ENCODE measurements around the gene PUM1.
A peak's percentile ranks its signal among the peaks of the same experiment; 100 is the strongest.
"Not testable (repeated sequence)": the region's sequence is repeated elsewhere in the genome, so short reads cannot be mapped to it uniquely, and the experiment has no call there.

The PUM1 gene

DNA sequence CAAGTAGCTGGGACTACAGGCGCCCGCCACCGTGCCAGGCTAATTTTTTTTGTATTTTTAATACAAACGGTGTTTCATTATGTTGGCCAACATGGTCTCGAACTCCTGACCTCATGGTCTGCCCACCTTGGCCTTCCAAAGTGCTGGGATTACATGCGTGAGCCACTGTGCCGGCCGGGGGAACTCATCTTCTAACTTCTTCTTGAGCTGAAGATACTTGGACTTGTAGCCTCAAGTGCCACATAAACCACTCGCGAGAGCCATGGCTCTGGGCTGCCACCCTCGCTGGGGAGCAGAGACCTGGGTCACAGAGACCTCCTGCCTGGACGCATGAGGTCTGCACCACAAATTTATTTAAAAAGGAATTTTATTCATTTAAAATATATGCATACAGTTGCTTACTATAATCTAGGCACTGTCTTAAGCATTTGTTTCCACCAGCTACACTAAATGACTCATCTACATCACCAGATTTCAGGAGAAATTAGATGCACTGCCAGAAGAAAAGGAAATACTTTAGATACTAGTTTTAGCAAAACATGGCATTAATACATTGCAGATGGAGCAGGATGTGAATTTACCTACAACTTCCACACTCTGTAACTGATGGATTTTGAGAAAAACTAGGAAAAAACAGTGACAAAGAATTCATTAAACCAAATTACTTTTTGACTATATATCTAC lies 29.9 kb upstream of the PUM1 start:
- H3K9ac ChIP-seq (ENCODE audit: low read length), result no peak overlapping the region
- no peaks in the 10 kb centered on the region for H3K4me1 ChIP-seq (ENCODE audit: control insufficient read depth, insufficient read depth, low read length)
- H3K27me3 ChIP-seq (ENCODE audit: control insufficient read depth, insufficient read depth, low read length), result no peaks in the 10 kb centered on the region
- no peak overlapping the region for H3K4me3 ChIP-seq (ENCODE audit: low read length)
- no peaks in the 10 kb centered on the region for H3K36me3 ChIP-seq (ENCODE audit: control insufficient read depth, insufficient read depth, low read length)
- H3K27ac ChIP-seq (ENCODE audit: low read depth, low read length), result no peak overlapping the region

GRCh38 chr1:31088081-31088480 lies 22.6 kb upstream of the PUM1 start:
- H3K4me1 ChIP-seq (ENCODE audit: control insufficient read depth, insufficient read depth, low read length); H3K27ac ChIP-seq (ENCODE audit: low read depth, low read length); H3K9ac ChIP-seq (ENCODE audit: low read length); H3K27me3 ChIP-seq (ENCODE audit: control insufficient read depth, insufficient read depth, low read length); H3K36me3 ChIP-seq (ENCODE audit: control insufficient read depth, insufficient read depth, low read length); H3K4me3 ChIP-seq (ENCODE audit: low read length): not testable (repeated sequence)

GRCh38 chr1:31084782-31085569 lies 19.5 kb upstream of the PUM1 start:
- Histone ChIP-seq H3K4me1 (ENCODE audit: control insufficient read depth, insufficient read depth, low read length) (no peaks in the 10 kb centered on the region), H3K9ac (ENCODE audit: low read length) (no peak overlapping the region), H3K27me3 (ENCODE audit: control insufficient read depth, insufficient read depth, low read length) (no peaks in the 10 kb centered on the region), H3K36me3 (ENCODE audit: control insufficient read depth, insufficient read depth, low read length) (no peaks in the 10 kb centered on the region), H3K4me3 (ENCODE audit: low read length) (no peak overlapping the region), H3K27ac (ENCODE audit: low read depth, low read length) (no peak overlapping the region)

GRCh38 chr1:31082385-31082784 lies 16.9 kb upstream of the PUM1 start:
- no peak overlapping the region for H3K27ac ChIP-seq (ENCODE audit: low read depth, low read length)

DNA sequence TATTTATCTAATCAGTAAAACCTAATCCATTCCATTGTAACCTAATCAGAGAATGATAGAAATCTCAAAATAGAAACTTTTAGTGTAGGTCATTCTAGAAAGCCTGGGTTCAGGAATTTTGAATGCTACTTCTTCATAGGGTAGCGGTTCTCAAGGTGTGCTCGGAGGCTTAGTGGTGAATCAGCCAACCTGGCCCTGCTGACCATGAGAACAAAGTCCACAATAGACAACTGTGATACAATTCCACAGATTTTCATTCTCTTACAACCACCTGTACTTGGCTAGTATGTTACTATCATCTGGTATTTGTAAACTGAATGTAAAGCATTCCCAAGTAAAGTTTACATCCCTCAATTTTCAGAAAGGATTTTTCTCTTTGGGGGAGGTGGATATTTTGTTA lies 7.5 kb upstream of the PUM1 start:
- H3K27ac ChIP-seq (ENCODE audit: low read depth, low read length), result no peak overlapping the region

More at GRCh38 chr1:31082385-31082784, 16.9 kb upstream of the PUM1 start:
- Histone ChIP-seq H3K27me3 (ENCODE audit: control insufficient read depth, insufficient read depth, low read length) (no peaks in the 10 kb centered on the region), H3K36me3 (ENCODE audit: control insufficient read depth, insufficient read depth, low read length) (no peaks in the 10 kb centered on the region), H3K9ac (ENCODE audit: low read length) (no peak overlapping the region), H3K4me3 (ENCODE audit: low read length) (no peak overlapping the region), H3K4me1 (ENCODE audit: control insufficient read depth, insufficient read depth, low read length) (no peaks in the 10 kb centered on the region)

GRCh38 chr1:31072304-31072746 lies 6.8 kb upstream of the PUM1 start:
- H3K27ac ChIP-seq (ENCODE audit: low read depth, low read length), result no peak overlapping the region
- H3K9ac ChIP-seq (ENCODE audit: low read length), result no peak overlapping the region
- no peaks in the 10 kb centered on the region for H3K27me3 ChIP-seq (ENCODE audit: control insufficient read depth, insufficient read depth, low read length)

More for the DNA sequence above, 7.5 kb upstream of the PUM1 start:
- Histone ChIP-seq H3K9ac (ENCODE audit: low read length) (no peak overlapping the region), H3K27me3 (ENCODE audit: control insufficient read depth, insufficient read depth, low read length) (no peaks in the 10 kb centered on the region), H3K36me3 (ENCODE audit: control insufficient read depth, insufficient read depth, low read length) (no peaks in the 10 kb centered on the region), H3K4me3 (ENCODE audit: low read length) (no peak overlapping the region), H3K4me1 (ENCODE audit: control insufficient read depth, insufficient read depth, low read length) (no peaks in the 10 kb centered on the region)

GRCh38 chr1:31069392-31069791 lies 3.9 kb upstream of the PUM1 start:
- Histone ChIP-seq H3K36me3 (ENCODE audit: control insufficient read depth, insufficient read depth, low read length) (no peaks in the 10 kb centered on the region), H3K4me3 (ENCODE audit: low read length) (no peak overlapping the region), H3K27me3 (ENCODE audit: control insufficient read depth, insufficient read depth, low read length) (no peaks in the 10 kb centered on the region), H3K27ac (ENCODE audit: low read depth, low read length) (no peak overlapping the region), H3K4me1 (ENCODE audit: control insufficient read depth, insufficient read depth, low read length) (no peaks in the 10 kb centered on the region), H3K9ac (ENCODE audit: low read length) (no peak overlapping the region)

More at GRCh38 chr1:31072304-31072746, 6.8 kb upstream of the PUM1 start:
- Histone ChIP-seq H3K4me3 (ENCODE audit: low read length) (no peak overlapping the region), H3K4me1 (ENCODE audit: control insufficient read depth, insufficient read depth, low read length) (no peaks in the 10 kb centered on the region), H3K36me3 (ENCODE audit: control insufficient read depth, insufficient read depth, low read length) (no peaks in the 10 kb centered on the region)

- Histone ChIP-seq H3K27me3 (ENCODE audit: control insufficient read depth, insufficient read depth, low read length) (no peaks in the 10 kb centered on the region), H3K9ac (ENCODE audit: low read length) (peak overlapping the region; percentile 79), H3K27ac (ENCODE audit: low read depth, low read length) (peak overlapping the region; percentile 90)
Measured at GRCh38 chr1:31064718-31065309, 703 bp downstream of the PUM1 start.

GRCh38 chr1:31064111-31064717 lies 1.3 kb downstream of the PUM1 start:
- Histone ChIP-seq H3K27me3 (ENCODE audit: control insufficient read depth, insufficient read depth, low read length) (no peaks in the 10 kb centered on the region), H3K4me1 (ENCODE audit: control insufficient read depth, insufficient read depth, low read length) (peaks cover 5% of the 10 kb centered on the region), H3K9ac (ENCODE audit: low read length) (no peak overlapping the region), H3K36me3 (ENCODE audit: control insufficient read depth, insufficient read depth, low read length) (peaks cover 2% of the 10 kb centered on the region), H3K4me3 (ENCODE audit: low read length) (peak overlapping the region; percentile 82), H3K27ac (ENCODE audit: low read depth, low read length) (peak overlapping the region; percentile 90)

More at GRCh38 chr1:31064718-31065309, 703 bp downstream of the PUM1 start:
- Histone ChIP-seq H3K4me3 (ENCODE audit: low read length) (peak overlapping the region; percentile 82), H3K4me1 (ENCODE audit: control insufficient read depth, insufficient read depth, low read length) (peaks cover 5% of the 10 kb centered on the region), H3K36me3 (ENCODE audit: control insufficient read depth, insufficient read depth, low read length) (no peaks in the 10 kb centered on the region)

- H3K4me3 ChIP-seq (ENCODE audit: low read length), result peak overlapping the region; percentile 82
- H3K27me3 ChIP-seq (ENCODE audit: control insufficient read depth, insufficient read depth, low read length), result no peaks in the 10 kb centered on the region
- H3K4me1 ChIP-seq (ENCODE audit: control insufficient read depth, insufficient read depth, low read length), result peaks cover 5% of the 10 kb centered on the region
- no peak overlapping the region for H3K27ac ChIP-seq (ENCODE audit: low read depth, low read length)
- peaks cover 8% of the 10 kb centered on the region for H3K36me3 ChIP-seq (ENCODE audit: control insufficient read depth, insufficient read depth, low read length)
- H3K9ac ChIP-seq (ENCODE audit: low read length), result no peak overlapping the region
Measured at GRCh38 chr1:31063631-31064030, 1.9 kb downstream of the PUM1 start.

GRCh38 chr1:31062867-31063380 lies 2.6 kb downstream of the PUM1 start:
- Histone ChIP-seq H3K27ac (ENCODE audit: low read depth, low read length) (peak overlapping the region; percentile 32), H3K4me1 (ENCODE audit: control insufficient read depth, insufficient read depth, low read length) (peaks cover 5% of the 10 kb centered on the region), H3K36me3 (ENCODE audit: control insufficient read depth, insufficient read depth, low read length) (peaks cover 8% of the 10 kb centered on the region), H3K9ac (ENCODE audit: low read length) (no peak overlapping the region), H3K4me3 (ENCODE audit: low read length) (peak overlapping the region; percentile 82), H3K27me3 (ENCODE audit: control insufficient read depth, insufficient read depth, low read length) (no peaks in the 10 kb centered on the region)

All from rectal smooth muscle tissue (tissue), 1 donor.